Stimulated activated CD4-positive, alpha-beta T cell treated with anti-CD3 and anti-CD28 coated beads, Interleukin-1b, Interleukin-23, amount 100 ng/mL, for 1 hour (primary cell): ENCODE measurements around the gene ARHGAP9.
"Not testable (repeated sequence)": the region's sequence is repeated elsewhere in the genome, so short reads cannot be mapped to it uniquely, and the experiment has no call there.

Source experiments
- DNase-seq, 2 donors: peaks; one replicate each; pipeline ENCODE4 v3.0.0-alpha.2; 2020; ENCODE audit warnings: low read depth in 2 of 2

Gene ARHGAP9

GRCh38 chr12:57456737-57457490 lies 22.8 kb downstream of the ARHGAP9 start:
- no peak for DNase-seq

- no peak for DNase-seq
Measured at GRCh38 chr12:57456145-57456700, 23.4 kb downstream of the ARHGAP9 start.

GRCh38 chr12:57455374-57456144 lies 24.1 kb downstream of the ARHGAP9 start:
- DNase-seq = no peak

GRCh38 chr12:57454566-57455373 lies 24.9 kb downstream of the ARHGAP9 start, which contains the start of gene INHBE:
TSS of gene INHBE (plus strand) at chr12:57455307. CDS start at chr12:57455537, 230 bp downstream.
- DNase-seq = no peak

- DNase-seq = no peak
Measured at GRCh38 chr12:57454213-57454565, 25.5 kb downstream of the ARHGAP9 start.

- DNase-seq = no peak
Measured at GRCh38 chr12:57452937-57453509, 26.6 kb downstream of the ARHGAP9 start.

GRCh38 chr12:57452181-57452936 lies 27.3 kb downstream of the ARHGAP9 start:
- DNase-seq = no peak

GRCh38 chr12:57451233-57451778 lies 28.4 kb downstream of the ARHGAP9 start:
- DNase-seq = no peak

GRCh38 chr12:57450057-57450456 lies 29.6 kb downstream of the ARHGAP9 start:
- DNase-seq = no peak

- no peak for DNase-seq
Measured at GRCh38 chr12:57449375-57449774, 30.3 kb downstream of the ARHGAP9 start.

GRCh38 chr12:57448669-57449068 lies 31.0 kb downstream of the ARHGAP9 start:
- no peak for DNase-seq

GRCh38 chr12:57446292-57446960 lies 33.2 kb downstream of the ARHGAP9 start:
- no peak for DNase-seq

GRCh38 chr12:57444744-57445143 lies 34.9 kb downstream of the ARHGAP9 start:
- DNase-seq = no peak

- not testable (repeated sequence) for DNase-seq
Measured at GRCh38 chr12:57444337-57444736, 35.3 kb downstream of the ARHGAP9 start.

- DNase-seq = no peak
Measured at GRCh38 chr12:57441846-57442427, 37.7 kb downstream of the ARHGAP9 start.

GRCh38 chr12:57441393-57441792 lies 38.3 kb downstream of the ARHGAP9 start:
- DNase-seq = not testable (repeated sequence)

- no peak for DNase-seq
Measured at GRCh38 chr12:57439762-57440266, 39.9 kb downstream of the ARHGAP9 start.

GRCh38 chr12:57438400-57438799 lies 41.3 kb downstream of the ARHGAP9 start:
- no peak for DNase-seq

- no peak for DNase-seq
Measured at GRCh38 chr12:57435293-57435692, 44.4 kb downstream of the ARHGAP9 start.
